Lung (tissue), 12 donors: ENCODE data around the gene TRAF3. TPM values are rescaled to one million over a fixed set of nuclear protein-coding genes. Genes with fewer than 3 reads are reported as not detected.

Experiments
- ATAC-seq: fragments of 200-7000 bp; cut with Tn5 transposase; one replicate; pipeline ENCODE4 v1.9.1; 2020; ENCODE audit warnings: moderate number of reproducible peaks; ENCODE audit not compliant: insufficient read depth, low FRiP score
- DNase-seq, 3 donors: peaks; one replicate each; pipeline ENCODE4 v3.0.0-alpha.2; 2013 to 2017
- H3K27ac ChIP-seq, 2 donors: one replicate each; pipeline ENCODE4 v1.5.1; 2013; ENCODE audit warnings: mild to moderate bottlenecking in 2 of 2, moderate library complexity in 2 of 2, control low read depth in 1 of 2, inconsistent platforms in 1 of 2, low read depth in 1 of 2, low read length in 1 of 2
- H3K27me3 ChIP-seq, 3 donors: one replicate each; pipeline ENCODE4 v1.5.1; 2013; ENCODE audit warnings: low read length in 2 of 3; ENCODE audit not compliant: control insufficient read depth in 3 of 3, insufficient read depth in 3 of 3
- H3K36me3 ChIP-seq, 4 donors: one replicate each; pipeline ENCODE4 v1.5.1; 2013; ENCODE audit warnings: low read length in 4 of 4, mild to moderate bottlenecking in 1 of 4, moderate library complexity in 1 of 4; ENCODE audit not compliant: control insufficient read depth in 4 of 4, insufficient read depth in 4 of 4
- H3K4me1 ChIP-seq, 5 donors: one replicate each; pipeline ENCODE4 v1.5.1; 2013; ENCODE audit warnings: low read length in 5 of 5, mild to moderate bottlenecking in 2 of 5, moderate library complexity in 1 of 5; ENCODE audit not compliant: control insufficient read depth in 5 of 5, insufficient read depth in 5 of 5
- H3K4me3 ChIP-seq: one replicate; pipeline ENCODE4 v1.5.1; 2013; ENCODE audit warnings: mild to moderate bottlenecking, control low read depth, moderate library complexity
- H3K9ac ChIP-seq, 2 donors: one replicate each; pipeline ENCODE4 v1.5.1; 2013; ENCODE audit warnings: low read length in 2 of 2, control low read depth in 1 of 2; ENCODE audit not compliant: insufficient read depth in 1 of 2
- H3K9me3 ChIP-seq, 4 donors: one replicate each; pipeline ENCODE4 v1.5.1; 2013; ENCODE audit warnings: low read length in 3 of 4, mild to moderate bottlenecking in 1 of 4, moderate library complexity in 1 of 4; ENCODE audit not compliant: control insufficient read depth in 4 of 4, insufficient read depth in 3 of 4
- WGBS, 2 donors: extraction: QIAGEN DNeasy Blood & Tissue Kit; methylation state at CpG; one replicate each; pipeline ENCODE4 v1.1.7; 2013; 5-methylcytosine and 5-hydroxymethylcytosine counted together
- polyA plus RNA-seq, 2 donors: library from polyadenylated mRNA; stranded (reverse); fragments of 200-250 nt; gene quantifications; one replicate each; pipeline ENCODE4 v1.2.1, GENCODE V29; 2013
- total RNA-seq, 2 donors: library from RNA; depleted of rRNA in 1 of 2; stranded (reverse); fragments of >200 nt in 1 of 2; gene quantifications; one replicate each; pipeline ENCODE4 v1.2.1, GENCODE V29; 2014 to 2021
- TF ChIP-seq, protein P1 (sequence below): IDR thresholded peaks from 2 replicates; pipeline ENCODE4 v1.5.1; 2012; ENCODE audit warnings: mild to moderate bottlenecking; ENCODE audit errors: control extremely low read depth, extremely low read depth
- donor health status: control.
- donor health status: control.
- donor health status: Bipolar disorder and iron deficiency.
- donor health status: healthy.
- donor health status: DM: yes; HTN: yes; CAD: no.

The TRAF3 gene
- total and polyA plus RNA-seq, 4 donors, result 5.7 to 25.5 (median 18.7) TPM

DNA sequence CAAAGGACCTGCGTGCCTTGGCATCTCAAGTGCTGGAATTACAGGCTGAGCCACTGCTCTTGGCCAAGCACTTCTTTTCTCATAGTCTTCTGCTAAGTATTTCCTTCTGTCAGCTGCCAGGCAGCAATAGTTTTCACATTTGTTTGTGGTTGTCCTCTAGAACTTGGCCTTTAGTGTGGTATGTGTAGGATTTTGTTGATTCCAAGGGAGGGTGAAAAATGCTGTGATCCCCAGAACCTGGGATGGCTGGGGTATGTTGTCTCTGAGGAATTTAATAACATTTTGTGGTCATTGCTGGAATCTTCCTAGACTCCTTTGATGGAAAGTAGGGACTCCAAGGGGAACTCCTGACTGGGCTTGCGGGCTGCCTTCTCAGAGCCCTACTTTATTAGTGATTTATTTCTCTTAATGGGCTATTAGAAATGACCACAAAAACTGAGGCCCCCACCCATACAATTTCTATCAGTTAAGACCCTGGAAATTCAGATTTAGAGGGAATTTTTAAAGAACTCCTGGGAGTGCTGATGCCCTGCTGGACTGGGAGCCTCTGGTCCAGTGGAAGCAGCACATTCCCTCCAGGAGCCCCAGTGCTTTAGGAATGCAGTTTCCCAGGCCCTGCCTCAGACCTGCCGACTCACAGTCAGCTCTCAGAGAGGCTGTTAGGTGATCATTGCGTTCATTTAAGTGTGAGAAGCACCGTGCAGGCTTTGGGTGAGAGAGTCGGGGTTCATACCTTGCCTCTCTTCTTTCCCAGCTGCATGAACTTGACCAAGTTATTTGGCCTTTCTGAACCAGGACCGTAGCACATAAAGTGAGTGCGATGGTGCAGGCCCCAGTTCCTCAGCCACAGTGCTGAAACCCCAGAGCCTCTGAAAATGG lies 22.7 kb downstream of the TRAF3 start:
- H3K9me3 ChIP-seq, result no peaks in the 10 kb centered on the region
- H3K4me3 ChIP-seq, result no peak overlapping the region
- 69 to 83% methylated on average over 8 of the region's 8 CpGs for WGBS, 2 donors
- H3K4me1 ChIP-seq, result peaks cover 0 to 13% (median 0%) of the 10 kb centered on the region in 5 donors
- TF ChIP-seq, protein P1, sequence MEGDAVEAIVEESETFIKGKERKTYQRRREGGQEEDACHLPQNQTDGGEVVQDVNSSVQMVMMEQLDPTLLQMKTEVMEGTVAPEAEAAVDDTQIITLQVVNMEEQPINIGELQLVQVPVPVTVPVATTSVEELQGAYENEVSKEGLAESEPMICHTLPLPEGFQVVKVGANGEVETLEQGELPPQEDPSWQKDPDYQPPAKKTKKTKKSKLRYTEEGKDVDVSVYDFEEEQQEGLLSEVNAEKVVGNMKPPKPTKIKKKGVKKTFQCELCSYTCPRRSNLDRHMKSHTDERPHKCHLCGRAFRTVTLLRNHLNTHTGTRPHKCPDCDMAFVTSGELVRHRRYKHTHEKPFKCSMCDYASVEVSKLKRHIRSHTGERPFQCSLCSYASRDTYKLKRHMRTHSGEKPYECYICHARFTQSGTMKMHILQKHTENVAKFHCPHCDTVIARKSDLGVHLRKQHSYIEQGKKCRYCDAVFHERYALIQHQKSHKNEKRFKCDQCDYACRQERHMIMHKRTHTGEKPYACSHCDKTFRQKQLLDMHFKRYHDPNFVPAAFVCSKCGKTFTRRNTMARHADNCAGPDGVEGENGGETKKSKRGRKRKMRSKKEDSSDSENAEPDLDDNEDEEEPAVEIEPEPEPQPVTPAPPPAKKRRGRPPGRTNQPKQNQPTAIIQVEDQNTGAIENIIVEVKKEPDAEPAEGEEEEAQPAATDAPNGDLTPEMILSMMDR, result no peak
- no peak overlapping the region for H3K9ac ChIP-seq
- no peaks in the 10 kb centered on the region for H3K27me3 ChIP-seq
- DNase-seq, result peak in 2 of 3 donors; percentile 7 to 34
- H3K27ac ChIP-seq, result peak overlapping the region in 1 of 2 donors; percentile 52
- H3K36me3 ChIP-seq, result no peaks in the 10 kb centered on the region
- ATAC-seq, result no peak

DNA sequence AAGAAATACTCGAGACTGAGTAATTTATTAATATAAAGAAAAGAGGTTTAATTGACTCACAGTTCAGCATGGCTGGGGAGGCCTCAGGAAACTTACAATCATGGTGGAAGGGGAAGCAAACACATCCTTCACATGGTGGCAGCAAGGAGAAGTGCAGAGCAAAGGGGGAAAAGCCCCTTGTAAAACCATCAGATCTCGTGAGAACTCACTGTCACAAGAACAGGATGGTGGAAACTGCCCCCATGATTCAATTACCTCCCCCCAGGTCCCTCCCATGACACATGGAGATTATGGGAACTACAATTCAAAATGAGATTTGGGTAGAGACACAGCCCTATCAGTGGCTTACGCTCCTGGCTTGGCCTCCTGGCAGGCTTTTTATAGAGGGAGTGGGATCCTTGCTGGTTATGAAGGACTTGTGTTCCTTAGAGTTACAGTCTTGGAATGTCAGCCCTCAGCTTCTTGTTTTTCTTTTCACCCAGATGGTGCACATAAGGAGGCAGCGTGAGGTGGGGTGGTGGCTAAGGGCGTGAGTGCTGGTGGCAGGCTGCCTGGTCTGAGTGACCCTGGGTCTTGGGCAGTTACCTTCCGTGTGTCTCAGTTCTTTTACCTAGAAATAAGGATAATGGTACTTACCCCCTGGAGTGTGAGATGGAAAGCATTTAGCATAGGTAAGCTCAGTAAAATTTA lies 25.7 kb downstream of the TRAF3 start:
- Histone ChIP-seq H3K27me3 (no peaks in the 10 kb centered on the region), H3K9ac (no peak overlapping the region), H3K4me3 (no peak overlapping the region), H3K9me3 (no peaks in the 10 kb centered on the region), H3K27ac (peak overlapping the region in 1 of 2 donors; percentile 44), H3K36me3 (peaks cover 0 to 2% (median 0%) of the 10 kb centered on the region in 4 donors), H3K4me1 (peaks cover 0 to 10% (median 0%) of the 10 kb centered on the region in 5 donors)
- 76 to 84% methylated on average over 6 of the region's 6 CpGs for WGBS, 2 donors
- DNase-seq, result no peak
- ATAC-seq, result no peak
- TF ChIP-seq, protein P1, result no peak

DNA sequence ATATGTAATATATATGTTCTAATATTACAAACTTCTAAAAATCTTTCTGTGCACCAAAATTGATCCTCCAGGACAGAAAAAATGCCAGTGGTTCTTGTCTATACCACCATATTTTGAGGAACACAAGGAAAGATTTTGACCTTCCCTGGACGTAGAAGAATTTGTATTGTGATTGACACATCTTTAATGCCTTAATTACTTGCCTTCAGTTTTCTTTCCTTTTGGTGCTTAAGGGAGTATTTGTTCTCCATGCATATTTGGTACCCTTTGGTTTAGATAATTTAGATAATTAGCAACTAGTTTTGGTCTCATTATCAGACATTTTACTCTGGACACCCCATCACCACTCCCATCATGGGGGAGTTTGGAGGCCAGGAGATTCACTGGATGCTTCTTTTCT lies 27.6 kb downstream of the TRAF3 start:
- no peak overlapping the region for H3K27ac ChIP-seq
- no peak for ATAC-seq
- peaks cover 0 to 2% (median 0%) of the 10 kb centered on the region in 4 donors for H3K36me3 ChIP-seq
- TF ChIP-seq, protein P1, result no peak
- no peak for DNase-seq
- no peak overlapping the region for H3K4me3 ChIP-seq
- H3K9ac ChIP-seq, result no peak overlapping the region
- WGBS, 2 donors, result 73 to 87% methylated on average over 1 of the region's 1 CpG
- no peaks in the 10 kb centered on the region for H3K27me3 ChIP-seq
- no peaks in the 10 kb centered on the region for H3K9me3 ChIP-seq
- peaks cover 0 to 5% (median 0%) of the 10 kb centered on the region in 5 donors for H3K4me1 ChIP-seq
